A549 (cell line): Measurements from ENCODE around the gene MGAT2. TPM values are rescaled to one million over a fixed set of nuclear protein-coding genes. Genes with fewer than 3 reads are reported as not detected.

Source experiments
- ATOH8 ChIP-seq: fragments of 250-450 bp; sonication (Bioruptor Pico); IDR thresholded peaks from 2 replicates; pipeline ENCODE4 v1.5.0; 2020; ENCODE audit warnings: low read depth, mild to moderate bottlenecking, moderate library complexity
- BHLHE40 ChIP-seq: IDR thresholded peaks from 2 replicates; pipeline ENCODE4 v1.6.1; 2012; ENCODE audit warnings: low read depth, low read length, inconsistent platforms
- EHF ChIP-seq: fragments of 250-450 bp; sonication (Bioruptor Pico); IDR thresholded peaks from 2 replicates; pipeline ENCODE4 v1.5.0; 2020; ENCODE audit warnings: mild to moderate bottlenecking
- ELK1 ChIP-seq: fragments of 150-350 bp; IDR thresholded peaks from 2 replicates; pipeline ENCODE4 v1.6.1; 2014; ENCODE audit warnings: low read depth, mild to moderate bottlenecking, low read length
- FOXS1 ChIP-seq: fragments of 250-450 bp; sonication (Bioruptor Pico); IDR thresholded peaks from 2 replicates; pipeline ENCODE4 v1.5.0; 2020; ENCODE audit warnings: mild to moderate bottlenecking, moderate library complexity
- GATA3 ChIP-seq: IDR thresholded peaks from 2 replicates; pipeline ENCODE4 v1.6.1; 2012; ENCODE audit warnings: borderline replicate concordance
- HDAC2 ChIP-seq: fragments of 200-600 bp; sonication (generic); IDR thresholded peaks from 2 replicates; pipeline ENCODE4 v1.6.1; 2016
- HOXA7 ChIP-seq: fragments of 250-450 bp; sonication (Bioruptor Pico); IDR thresholded peaks from 2 replicates; pipeline ENCODE4 v1.5.0; 2020; ENCODE audit warnings: mild to moderate bottlenecking, moderate library complexity
- HOXB13 ChIP-seq: fragments of 250-450 bp; sonication (Bioruptor Pico); IDR thresholded peaks from 2 replicates; pipeline ENCODE4 v1.5.0; 2020; ENCODE audit warnings: low read depth, mild to moderate bottlenecking, moderate library complexity
- JUN ChIP-seq, 2 experiments: fragments of >200 bp; sonication (Bioruptor Twin); formaldehyde crosslinking; IDR thresholded peaks; 2 replicates in 1 of 2; 3 replicates in 1 of 2; pipeline ENCODE4 v1.6.1; 2016 to 2017
- MAFK ChIP-seq: fragments of 450-650 bp; IDR thresholded peaks from 2 replicates; pipeline ENCODE4 v1.6.1; 2014; ENCODE audit not compliant: partially characterized antibody
- MAX ChIP-seq: IDR thresholded peaks from 2 replicates; pipeline ENCODE4 v1.6.1; 2012
- MAZ ChIP-seq: fragments of 150-350 bp; IDR thresholded peaks from 2 replicates; pipeline ENCODE4 v1.6.1; 2014; ENCODE audit warnings: antibody characterized with exemption, low read depth, low read length, borderline replicate concordance
- NFE2L2 ChIP-seq: fragments of 150-350 bp; conservative IDR thresholded peaks from 2 replicates; pipeline ENCODE4 v1.6.1; 2014; ENCODE audit warnings: low read length
- NR3C1 ChIP-seq: fragments of >200 bp; sonication (Bioruptor Twin); formaldehyde crosslinking; IDR thresholded peaks from 3 replicates; pipeline ENCODE4 v1.6.1; 2017
- POLR2A ChIP-seq: IDR thresholded peaks from 2 replicates; pipeline ENCODE4 v1.6.1; 2012; ENCODE audit warnings: mild to moderate bottlenecking, low read length
- RAD21 ChIP-seq, 2 experiments: fragments of >200 bp in 1 of 2; sonication (Bioruptor Twin) in 1 of 2; formaldehyde crosslinking in 1 of 2; IDR thresholded peaks in 1 of 2; conservative IDR thresholded peaks in 1 of 2; 2 replicates in 1 of 2; 3 replicates in 1 of 2; pipeline ENCODE4 v1.6.1; 2012 to 2018; ENCODE audit warnings: inconsistent platforms in 1 of 2
- RARB ChIP-seq: fragments of 250-450 bp; sonication (Bioruptor Pico); IDR thresholded peaks from 2 replicates; pipeline ENCODE4 v1.8.0; 2021; ENCODE audit warnings: mild to moderate bottlenecking, moderate library complexity
- RCOR1 ChIP-seq: fragments of 150-350 bp; IDR thresholded peaks from 2 replicates; pipeline ENCODE4 v1.6.1; 2014; ENCODE audit warnings: antibody characterized with exemption, low read length, low read depth
- RNF2 ChIP-seq: fragments of 200-600 bp; sonication (generic); IDR thresholded peaks from 2 replicates; pipeline ENCODE4 v1.6.1; 2016; ENCODE audit warnings: low read depth, mild to moderate bottlenecking, antibody characterized with exemption, moderate library complexity, borderline replicate concordance
- ZC3H11A ChIP-seq: fragments of 450-650 bp; IDR thresholded peaks from 2 replicates; pipeline ENCODE4 v1.6.1; 2014; ENCODE audit warnings: antibody characterized with exemption, mild to moderate bottlenecking
- polyA plus RNA-seq, 4 experiments: library from polyadenylated mRNA; depleted of rRNA in 3 of 4; stranded (reverse); fragments of >200 nt; fragmentation: RNase III in 1 of 4; extraction: RNeasy Plus Mini Kit Qiagen cat#74134 plus additional on column Dnase treatment in 1 of 4; gene quantifications; 2 replicates in 3 of 4; 3 replicates in 1 of 4; pipeline ENCODE4 v1.2.3, GENCODE V29; 2011 to 2017
- TF ChIP-seq, protein P1 (sequence below): fragments of 200-600 bp; sonication (generic); IDR thresholded peaks from 2 replicates; pipeline ENCODE4 v1.6.1; 2016; ENCODE audit warnings: antibody characterized with exemption, mild to moderate bottlenecking, moderate library complexity
- TF ChIP-seq, protein P2 (sequence below): fragments of 450-650 bp; IDR thresholded peaks from 2 replicates; pipeline ENCODE4 v1.6.1; 2014; ENCODE audit warnings: antibody characterized with exemption

Gene MGAT2
- polyA plus RNA-seq, 2 of the 4 experiments (the other 2 are of a cell fraction), result 27.0 to 35.6 TPM

DNA sequence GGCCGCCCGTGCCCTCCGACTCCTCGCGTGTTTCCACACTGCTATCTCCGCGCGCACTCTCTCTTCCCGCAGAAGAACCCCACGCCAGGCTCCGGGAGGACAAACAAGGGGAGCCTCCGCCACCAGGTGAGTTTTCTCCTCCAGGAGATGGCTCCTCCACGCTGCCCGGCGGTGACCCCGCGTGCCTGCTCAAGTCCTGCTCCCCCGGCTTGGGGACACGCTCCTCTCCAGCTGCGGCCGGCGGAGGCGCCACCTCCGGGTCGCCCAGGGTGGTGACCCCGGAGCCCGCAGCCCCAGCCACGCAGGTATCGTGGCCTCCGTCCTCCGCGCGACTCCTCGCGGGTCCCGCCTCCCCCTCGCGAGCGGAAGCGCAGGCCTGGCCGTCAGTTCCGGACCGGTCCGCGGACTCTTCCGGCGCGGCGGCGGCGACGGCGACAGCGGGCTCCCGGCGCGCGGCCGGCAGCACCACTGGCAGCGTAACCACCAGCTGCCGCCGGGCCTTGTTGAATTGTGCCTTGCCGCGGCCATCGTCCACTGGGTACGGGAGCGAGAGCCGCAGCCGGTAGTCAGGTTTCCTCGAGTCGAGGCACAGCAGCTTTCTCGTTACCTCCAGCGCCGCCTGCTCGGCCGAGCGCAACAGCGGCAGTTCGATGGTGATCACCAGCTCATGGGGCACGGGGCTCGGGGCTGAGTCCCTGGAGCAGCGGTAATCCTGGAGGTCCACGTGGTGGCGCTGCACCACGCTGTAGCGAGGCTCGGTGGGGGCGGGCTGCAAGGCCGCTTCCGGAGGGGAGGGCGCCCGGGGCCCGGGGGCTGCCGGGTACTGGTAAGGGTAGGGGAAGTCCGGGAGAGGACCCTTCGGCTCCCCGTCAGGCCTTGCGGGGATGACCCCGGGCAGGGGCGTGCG lies 13.3 kb downstream of the MGAT2 start (continued):
- TF ChIP-seq ATOH8 (no peak), ZC3H11A (no peak), GATA3 (peak; percentile 12; the same call in 1 of the 2 replicates), RARB (no peak), MAFK (no peak), FOXS1 (CRISPR knock-in tag) (no peak), ELK1 (no peak), HDAC2 (0 out of 2 replicates have a peak, but pooled peaks have one; percentile 5), NFE2L2 (no peak), HOXB13 (no peak), JUN (IDR thresholded peaks at IDR 0.05) (peak; percentile 71 to 95), POLR2A (peak; percentile 89), RCOR1 (no peak), MAZ (peak; percentile 89; the same call in 1 of the 2 replicates), EHF (CRISPR knock-in tag) (no peak), BHLHE40 (no peak), RNF2 (no peak), HOXA7 (no peak), NR3C1 (no peak), RAD21 (conservative IDR thresholded peaks at IDR 0.05 in 1 of 2, IDR thresholded peaks at IDR 0.05 in 1 of 2) (peak; percentile 74 to 81), MAX (peak; percentile 90)
- TF ChIP-seq, protein P1, sequence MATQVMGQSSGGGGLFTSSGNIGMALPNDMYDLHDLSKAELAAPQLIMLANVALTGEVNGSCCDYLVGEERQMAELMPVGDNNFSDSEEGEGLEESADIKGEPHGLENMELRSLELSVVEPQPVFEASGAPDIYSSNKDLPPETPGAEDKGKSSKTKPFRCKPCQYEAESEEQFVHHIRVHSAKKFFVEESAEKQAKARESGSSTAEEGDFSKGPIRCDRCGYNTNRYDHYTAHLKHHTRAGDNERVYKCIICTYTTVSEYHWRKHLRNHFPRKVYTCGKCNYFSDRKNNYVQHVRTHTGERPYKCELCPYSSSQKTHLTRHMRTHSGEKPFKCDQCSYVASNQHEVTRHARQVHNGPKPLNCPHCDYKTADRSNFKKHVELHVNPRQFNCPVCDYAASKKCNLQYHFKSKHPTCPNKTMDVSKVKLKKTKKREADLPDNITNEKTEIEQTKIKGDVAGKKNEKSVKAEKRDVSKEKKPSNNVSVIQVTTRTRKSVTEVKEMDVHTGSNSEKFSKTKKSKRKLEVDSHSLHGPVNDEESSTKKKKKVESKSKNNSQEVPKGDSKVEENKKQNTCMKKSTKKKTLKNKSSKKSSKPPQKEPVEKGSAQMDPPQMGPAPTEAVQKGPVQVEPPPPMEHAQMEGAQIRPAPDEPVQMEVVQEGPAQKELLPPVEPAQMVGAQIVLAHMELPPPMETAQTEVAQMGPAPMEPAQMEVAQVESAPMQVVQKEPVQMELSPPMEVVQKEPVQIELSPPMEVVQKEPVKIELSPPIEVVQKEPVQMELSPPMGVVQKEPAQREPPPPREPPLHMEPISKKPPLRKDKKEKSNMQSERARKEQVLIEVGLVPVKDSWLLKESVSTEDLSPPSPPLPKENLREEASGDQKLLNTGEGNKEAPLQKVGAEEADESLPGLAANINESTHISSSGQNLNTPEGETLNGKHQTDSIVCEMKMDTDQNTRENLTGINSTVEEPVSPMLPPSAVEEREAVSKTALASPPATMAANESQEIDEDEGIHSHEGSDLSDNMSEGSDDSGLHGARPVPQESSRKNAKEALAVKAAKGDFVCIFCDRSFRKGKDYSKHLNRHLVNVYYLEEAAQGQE, result no peak
- TF ChIP-seq, protein P2, sequence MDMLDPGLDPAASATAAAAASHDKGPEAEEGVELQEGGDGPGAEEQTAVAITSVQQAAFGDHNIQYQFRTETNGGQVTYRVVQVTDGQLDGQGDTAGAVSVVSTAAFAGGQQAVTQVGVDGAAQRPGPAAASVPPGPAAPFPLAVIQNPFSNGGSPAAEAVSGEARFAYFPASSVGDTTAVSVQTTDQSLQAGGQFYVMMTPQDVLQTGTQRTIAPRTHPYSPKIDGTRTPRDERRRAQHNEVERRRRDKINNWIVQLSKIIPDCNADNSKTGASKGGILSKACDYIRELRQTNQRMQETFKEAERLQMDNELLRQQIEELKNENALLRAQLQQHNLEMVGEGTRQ, result peak; percentile 68
